NCI-H748 treated with DMSO at 0.1 percent for 48 hours (cell line): Measurements from ENCODE around the gene WARS2.
"Not testable (repeated sequence)": the region's sequence is repeated elsewhere in the genome, so short reads cannot be mapped to it uniquely, and the experiment has no call there.

ENCODE experiments used
- DNase-seq: peaks from one replicate; lab custom pipeline; 2025; lab: John Stamatoyannopoulos, UW

WARS2 gene

DNA sequence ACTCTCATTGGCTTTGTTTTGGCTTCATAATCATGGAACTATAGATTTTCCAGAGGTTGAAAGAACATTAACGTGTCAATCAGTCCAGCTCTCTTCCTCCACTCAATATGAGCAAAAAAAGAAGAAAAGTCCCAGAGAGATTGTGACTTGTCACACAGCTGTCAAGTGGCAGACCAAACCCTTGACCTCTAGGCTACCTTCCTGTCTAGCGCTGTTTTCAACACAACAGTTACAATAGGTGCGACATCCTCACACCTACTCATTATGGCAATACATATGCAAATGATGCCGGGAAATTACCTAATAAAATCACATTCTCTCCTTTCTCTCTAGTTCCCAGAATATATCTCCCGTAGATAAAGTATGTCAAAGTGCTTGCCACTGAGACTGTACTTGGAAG is 1.1 kb downstream of the WARS2 start:
- peak; percentile 34 for DNase-seq

DNA sequence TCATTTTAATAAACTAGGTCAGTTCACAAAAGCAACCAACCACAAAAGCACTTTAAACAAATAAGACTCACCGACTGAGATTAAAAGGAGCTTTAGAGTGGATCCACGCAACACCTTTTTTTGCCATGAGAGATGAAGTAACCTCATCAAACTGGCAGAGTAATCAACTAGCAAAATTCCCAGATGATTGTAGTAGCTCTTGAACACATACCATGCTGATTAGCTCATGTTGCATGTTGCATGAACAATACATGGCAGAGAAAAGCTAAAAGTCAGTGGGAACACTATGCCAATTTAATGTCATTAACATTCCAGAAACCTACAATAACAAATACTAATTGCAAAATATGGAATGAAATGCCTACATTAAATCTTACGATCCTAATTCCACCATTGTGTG is 4.1 kb downstream of the WARS2 start:
- no peak for DNase-seq

DNA sequence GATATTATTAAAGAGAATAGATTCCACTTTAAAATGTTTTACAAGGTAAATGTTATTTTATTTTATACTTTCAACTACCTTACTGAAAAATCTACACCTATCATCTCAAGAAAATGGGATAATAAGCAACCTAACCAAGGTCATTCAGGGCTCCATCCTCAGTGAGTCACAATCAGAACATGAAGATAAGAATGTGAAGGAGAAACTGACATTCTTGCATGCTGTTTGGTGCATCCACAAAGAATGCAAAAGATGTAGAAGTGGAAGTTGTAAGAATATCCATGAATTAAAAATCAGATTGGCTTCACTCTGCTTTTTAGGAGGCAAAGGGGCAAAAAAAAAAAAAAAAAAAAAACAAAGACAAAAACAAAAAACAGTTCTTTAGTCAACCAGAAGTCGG is 6.5 kb downstream of the WARS2 start:
- no peak for DNase-seq

DNA sequence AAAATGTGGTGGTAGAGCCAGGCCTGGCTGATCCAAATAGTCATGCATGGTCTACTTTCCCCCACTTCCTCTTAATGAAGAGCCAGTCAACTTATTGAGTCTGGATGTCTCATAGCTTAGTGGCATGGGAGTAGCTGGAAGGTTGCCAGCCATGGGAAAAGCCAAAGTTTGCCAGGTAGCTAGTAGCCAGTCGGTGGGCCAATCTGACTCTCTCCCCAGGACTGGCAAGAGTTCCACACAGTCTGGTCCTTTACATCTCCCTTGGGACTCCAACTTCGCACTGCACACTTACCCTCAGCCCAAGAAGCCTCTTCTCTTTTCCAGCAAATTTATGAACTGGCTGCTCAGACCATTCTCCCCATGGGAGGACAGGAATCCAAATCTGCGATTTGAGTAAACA is 8.3 kb downstream of the WARS2 start:
- DNase-seq: no peak

DNA sequence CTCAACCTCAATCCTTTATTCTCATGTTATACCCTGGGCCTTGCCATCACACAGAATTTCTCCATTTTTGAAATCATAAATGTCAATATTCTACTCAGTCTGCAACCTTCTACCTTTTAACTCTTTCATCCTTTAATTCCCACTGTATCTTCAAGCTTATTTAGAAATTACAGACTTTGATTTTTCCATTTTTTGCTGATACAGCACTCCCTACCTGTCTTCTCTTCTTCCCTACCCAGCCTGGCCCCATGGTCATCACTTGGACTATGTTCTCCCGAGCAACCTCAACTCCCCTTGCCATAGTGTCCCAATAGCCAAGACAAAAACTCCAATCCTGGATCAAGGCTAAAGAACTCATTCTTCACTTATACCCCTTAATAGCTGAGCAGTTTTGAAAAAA is 14.6 kb downstream of the WARS2 start:
- DNase-seq: no peak

DNA sequence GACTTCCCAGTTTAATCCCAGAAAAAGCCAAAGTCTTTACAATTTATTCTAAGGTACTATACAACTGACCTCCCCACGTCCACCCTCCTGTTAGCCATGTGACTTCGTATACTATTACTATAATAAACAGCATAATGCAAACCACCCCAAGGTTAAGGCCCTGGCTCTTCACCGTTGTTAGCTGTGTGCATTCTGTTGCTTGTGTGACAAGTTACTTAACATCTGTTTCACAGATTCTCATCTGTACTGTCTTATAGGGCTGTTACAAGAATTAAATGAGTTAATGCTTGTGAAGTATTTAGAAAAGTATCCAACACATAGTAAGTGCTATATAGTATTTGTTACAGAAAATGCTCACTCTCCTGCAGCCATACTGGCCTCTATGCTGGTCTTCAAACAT is 15.7 kb downstream of the WARS2 start:
- no peak for DNase-seq

DNA sequence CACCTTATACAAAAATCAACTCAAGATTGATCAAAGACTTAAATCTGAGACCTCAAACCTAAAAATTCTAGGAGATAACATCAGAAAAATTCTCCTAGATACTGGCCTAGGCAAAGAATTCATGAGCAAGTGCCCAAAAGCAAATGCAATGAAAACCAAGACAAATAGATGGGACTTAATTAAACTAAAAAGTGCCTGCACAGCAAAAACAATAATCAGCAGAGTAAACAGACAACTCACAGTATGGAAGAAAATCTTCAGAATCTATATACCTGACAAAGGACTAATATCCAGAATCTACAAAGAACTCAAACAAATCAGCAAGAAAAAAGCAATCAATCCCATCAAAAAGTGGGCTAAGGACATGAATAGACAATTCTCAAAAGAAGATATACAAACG is 18.6 kb downstream of the WARS2 start:
- DNase-seq: not testable (repeated sequence)

DNA sequence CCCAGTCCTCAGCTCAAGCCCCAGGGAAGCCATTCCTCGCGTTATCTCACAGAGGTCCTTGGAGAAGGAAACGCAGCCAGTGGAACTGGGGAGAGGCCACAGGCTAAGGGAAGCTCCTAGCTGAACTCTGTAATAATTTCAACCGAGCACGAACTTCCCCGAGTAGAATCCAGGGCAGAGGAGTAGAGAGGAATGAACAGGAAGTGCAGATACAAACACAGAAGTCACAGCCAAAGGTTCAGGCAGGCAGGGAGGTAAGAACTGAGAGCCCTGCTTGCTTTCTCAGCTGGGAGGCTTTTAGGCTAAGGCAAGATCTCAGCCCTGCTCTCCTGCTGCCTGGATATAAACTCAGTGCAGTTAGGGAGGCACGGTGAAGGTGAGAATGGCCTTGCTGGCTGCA is 23.7 kb downstream of the WARS2 start:
- no peak for DNase-seq

DNA sequence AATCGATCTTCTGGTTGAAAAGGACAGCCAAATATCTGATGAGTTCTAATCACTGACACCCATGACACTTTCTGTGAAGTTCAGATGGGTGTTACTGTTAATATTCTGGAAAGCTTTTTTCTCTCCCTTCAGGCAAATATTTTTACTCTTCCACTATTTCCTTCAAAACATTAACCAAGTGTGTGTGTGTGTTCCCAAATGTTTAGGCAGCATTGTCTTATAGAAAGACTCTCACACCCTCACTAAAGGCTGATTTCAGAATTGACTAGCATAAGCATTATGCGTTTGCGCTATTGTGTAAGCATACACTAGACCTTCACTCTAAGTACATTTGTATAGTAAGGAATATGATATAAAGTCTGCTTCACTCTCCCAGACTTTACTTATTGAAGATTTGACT is 24.7 kb downstream of the WARS2 start:
- DNase-seq: no peak

DNA sequence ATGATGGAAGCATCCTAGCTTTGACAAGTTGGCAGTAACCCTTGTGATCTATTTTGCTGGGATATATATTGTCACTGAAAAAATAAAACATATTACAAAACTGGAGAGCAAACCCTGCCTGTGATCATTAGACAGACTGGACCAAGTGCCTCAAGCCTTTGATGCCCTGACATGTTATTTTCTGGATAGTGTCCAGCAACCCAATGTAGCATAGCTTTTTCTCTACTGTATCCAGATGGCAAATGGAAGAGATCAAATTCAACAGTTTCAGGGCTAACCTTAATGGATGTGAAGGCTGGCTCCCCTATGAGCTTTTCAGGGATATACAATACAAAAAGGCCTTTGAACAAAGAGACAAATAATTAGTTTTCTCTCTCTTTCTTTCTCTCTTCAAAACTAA is 25.1 kb downstream of the WARS2 start:
- no peak for DNase-seq

DNA sequence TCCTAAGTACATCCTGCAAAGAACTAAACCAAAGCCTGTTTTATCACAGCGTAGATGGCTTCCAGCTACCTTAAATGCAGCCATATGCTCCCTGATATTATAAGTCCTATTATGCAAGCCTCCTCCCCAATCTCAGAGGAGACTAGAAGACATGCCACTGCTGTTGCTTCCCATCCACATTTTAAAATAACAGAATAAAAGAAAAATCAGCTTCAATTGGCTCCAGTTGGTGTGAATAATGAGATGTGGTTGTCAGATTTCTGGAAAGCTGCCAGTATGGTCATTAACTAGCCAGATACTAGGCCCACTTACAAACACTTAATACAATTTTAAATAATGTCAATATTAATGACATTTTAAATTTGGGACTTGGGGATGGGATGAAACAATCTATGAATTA is 25.7 kb downstream of the WARS2 start:
- no peak for DNase-seq

DNA sequence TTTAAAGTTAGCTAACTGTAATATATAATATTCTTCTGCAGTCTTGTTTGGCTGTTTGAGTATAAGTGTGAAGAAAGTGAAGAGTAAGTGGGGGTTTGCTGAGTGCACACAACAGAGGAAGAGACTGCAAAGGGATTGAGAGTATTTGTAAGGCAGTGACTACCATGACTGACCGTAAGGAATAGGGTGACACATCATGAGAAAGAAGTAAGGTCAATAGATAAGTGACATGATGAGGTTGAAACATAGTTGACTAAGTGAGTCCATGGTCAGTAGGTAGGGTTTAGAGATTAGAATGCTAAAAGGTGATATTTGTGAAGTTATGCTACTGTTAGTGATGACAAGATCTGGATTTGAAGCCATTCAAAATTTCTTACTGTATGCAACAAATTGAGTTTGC is 27.7 kb downstream of the WARS2 start:
- DNase-seq: no peak

DNA sequence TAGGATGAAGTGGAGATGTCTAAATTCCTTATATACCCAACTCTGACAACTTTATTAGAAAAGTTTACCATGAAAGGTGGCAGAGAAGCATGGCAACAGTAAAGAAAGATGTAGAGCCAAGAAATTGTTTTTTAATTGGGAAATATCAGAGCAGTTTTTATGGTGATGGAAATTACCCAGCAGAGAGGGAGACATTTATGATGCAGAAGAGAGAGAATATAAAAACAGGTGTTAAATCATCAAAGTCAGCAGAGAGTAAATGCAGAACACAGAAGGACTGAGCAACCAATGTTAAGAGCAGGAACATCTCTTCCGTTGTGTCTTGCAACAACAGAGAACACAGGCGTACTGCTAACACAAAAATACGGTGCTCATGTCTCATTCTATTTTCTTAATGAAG is 28.2 kb downstream of the WARS2 start:
- DNase-seq: no peak

DNA sequence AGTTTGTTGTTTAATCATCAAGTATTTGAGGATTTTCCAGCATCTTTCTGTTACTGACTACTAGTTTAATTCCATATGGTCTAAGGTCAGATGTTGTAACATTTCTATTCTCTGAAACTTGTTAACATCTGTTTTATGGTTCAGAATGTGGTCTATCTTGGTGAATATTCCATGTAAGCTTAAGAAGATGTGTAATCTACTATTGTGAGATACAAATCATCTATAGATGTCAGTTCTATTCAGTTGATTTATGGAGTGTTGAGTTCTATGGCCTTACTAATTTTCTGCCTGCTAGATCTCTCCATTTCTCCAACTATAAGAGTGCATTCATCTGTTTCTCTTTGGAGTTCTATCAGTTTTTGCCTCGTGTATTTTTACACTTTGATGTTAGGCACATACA is 31.5 kb downstream of the WARS2 start:
- no peak for DNase-seq

DNA sequence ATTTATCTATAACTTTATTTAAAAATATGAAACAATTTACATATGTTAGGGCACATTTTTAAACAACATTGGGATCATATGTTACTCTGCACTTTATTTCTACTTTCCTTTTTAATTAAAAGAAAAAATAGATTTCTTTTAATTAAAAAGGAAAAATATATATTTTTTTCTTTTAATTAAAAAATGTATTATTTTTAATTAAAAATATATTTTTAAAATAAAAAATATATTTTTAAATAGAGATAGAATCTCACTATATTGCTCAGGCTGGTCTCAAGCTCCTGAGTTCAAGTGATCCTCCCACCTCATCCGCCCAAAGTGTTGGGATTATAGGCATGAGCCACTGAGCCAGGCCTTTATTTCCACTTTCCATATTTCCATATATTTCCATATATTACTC is 36.7 kb downstream of the WARS2 start:
- DNase-seq: no peak

DNA sequence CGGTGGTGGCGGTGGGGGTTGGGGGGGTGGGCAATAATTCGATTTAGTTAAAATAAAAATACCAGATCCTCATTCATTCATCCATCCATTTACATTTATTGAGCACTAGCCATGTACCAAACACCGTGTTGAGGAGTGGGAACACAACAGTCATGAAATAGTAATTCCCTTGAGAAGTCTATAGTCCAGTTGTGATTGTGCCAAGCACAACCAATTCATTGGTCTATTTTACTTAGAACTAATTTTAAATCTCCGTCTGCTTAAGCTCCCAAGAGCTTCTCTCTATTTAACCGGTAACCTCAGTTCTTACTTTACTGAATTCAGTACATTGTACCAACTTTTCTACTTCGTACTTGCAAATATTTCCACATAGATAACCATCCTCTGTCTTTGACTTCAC is 38.4 kb downstream of the WARS2 start:
- DNase-seq: no peak

DNA sequence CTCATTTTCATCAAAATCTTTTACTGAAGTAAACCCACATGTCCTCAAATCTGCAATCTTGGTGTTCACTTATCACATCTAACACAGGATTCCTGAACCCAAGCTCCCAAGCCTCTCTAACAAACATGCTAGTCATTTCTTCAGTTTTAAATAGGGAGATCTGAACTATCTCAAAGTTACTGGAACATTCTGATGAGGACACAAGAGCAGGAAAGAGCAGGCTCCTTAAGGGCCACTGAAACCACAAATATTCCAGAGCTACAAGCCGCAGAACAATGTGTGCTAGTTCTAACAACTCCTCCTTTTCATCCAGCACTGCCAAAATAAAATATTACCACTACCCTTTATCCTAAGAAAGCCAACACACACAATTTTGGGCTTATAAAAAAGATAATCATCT is 38.9 kb downstream of the WARS2 start:
- DNase-seq: no peak

DNA sequence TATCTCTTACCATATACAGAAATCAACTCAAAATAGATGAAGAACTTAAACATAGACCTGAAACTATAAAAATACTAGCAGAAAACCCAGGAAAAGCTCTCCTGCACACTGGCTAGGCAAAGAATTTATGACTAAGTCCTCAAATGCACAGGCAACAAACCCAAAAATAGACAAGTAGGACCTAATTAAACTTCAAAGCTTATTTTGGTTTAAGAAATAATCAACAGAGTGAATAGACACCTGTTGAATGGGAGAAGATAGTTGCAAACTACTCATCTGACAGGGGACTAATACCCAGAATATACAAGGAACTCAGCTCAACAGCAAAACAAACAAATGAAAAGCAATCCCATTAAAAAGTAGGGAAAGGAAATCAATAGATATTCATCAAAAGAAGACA is 40.7 kb downstream of the WARS2 start:
- no peak for DNase-seq

DNA sequence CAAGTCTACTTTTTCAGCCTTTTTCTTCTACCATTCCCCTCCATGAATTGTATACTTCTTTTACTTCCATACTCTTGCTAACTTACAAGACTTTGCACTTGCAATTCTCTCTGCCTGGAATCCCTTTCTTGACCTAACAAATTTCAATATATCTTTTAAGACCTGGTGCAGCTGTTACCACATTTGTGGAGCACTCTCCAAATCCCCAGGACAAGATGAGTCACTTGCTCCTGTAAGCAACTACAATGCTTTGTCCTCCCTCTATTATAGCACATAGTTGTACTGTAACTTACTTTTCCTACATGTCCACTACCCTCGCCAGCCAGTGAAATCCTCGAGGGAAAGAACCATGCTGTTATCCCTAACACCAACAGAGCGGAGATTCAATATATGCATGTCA is 43.1 kb downstream of the WARS2 start:
- DNase-seq: no peak

DNA sequence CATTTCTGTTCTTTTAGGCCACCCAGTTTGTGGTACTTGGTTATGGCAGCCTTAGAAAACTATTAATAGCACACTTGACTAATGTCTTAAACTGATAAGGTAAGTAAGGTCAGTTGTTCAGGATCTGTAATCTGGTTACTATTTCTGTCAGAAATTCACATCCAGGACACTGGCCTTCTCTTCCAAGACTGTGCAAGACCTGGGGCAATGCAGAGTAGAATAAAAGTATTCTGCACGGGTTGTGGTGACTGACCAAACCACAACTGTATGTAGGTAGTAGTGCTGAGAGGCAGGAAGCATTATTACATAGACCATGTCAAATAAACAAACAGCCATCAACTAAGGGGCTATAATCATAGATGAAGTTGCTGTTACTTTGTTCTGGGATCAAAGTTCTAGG is 46.7 kb downstream of the WARS2 start:
- no peak for DNase-seq

DNA sequence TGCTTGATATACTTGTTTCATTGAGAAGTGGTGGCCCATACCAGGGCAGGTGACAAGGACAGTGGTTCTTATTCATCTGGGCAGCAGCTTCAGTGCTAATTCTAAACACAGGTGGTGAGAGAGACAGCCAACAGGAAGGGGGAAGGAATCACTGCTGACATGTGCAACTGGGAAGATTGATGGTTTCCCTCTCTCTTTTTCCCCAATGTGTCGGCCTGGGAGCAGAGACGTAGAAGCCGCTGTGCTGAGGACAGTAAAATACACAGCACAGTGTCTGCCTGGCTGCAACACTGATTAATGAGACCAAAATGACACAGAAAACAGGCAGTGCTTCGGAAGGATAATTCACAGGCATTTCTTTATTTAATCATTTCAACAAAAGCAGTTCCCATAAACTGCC is 48.8 kb downstream of the WARS2 start:
- DNase-seq: no peak

DNA sequence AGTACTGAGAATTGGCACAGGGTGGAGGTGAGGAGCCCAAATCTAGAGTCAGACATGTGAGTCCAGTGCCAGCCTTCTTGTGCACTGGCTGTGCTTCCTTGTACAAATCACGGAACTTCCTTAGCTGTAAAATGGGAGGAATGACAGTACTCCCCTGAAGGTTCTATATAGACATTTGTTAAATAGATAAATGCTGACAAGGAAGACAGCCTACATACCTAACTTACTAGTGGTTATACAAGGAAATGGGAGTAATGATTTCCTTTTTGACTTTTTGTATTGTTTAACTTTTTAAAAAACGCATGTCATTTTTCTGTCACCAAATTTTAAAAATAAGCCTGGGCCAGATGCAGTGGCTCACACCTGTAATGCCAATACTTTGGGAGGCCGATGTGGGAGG is 50.2 kb downstream of the WARS2 start:
- DNase-seq: no peak

DNA sequence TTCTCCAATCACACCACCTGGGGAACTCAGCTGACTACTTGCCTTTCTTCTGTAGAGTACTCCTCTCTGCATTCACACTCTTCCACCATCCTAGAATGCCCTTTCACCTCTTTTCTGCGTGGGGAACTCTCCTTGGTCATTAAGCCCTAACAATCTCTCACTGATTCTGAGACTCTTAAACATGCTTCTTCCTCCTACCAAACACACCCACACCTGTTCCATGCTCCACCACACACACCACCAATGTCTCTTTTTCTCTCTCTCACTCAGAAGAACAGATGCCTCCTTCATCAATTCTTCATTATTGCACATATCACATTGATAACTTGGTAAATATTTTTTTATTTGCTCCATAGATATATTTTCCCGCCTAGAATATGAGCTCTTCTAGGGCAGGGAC is 53.6 kb downstream of the WARS2 start:
- no peak for DNase-seq

DNA sequence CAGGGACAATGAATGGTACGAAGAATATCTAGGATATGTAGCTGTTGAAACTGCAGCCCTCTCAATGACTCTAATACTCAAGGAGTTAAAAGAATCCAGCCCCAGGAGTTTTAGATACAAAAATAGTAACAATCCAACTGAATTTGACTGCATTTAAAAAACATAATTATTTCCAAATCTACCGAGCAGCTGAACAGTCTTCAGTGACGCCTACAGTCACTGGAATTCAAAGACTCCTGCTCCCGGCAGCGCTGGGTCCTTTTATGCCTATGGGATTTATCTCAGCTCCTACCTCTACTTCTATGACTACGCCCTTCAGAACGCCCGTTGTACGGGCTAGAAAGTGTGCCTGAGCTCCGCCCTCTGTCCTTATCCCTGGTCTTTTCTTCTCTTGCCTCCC is 55.7 kb downstream of the WARS2 start:
- no peak for DNase-seq

DNA sequence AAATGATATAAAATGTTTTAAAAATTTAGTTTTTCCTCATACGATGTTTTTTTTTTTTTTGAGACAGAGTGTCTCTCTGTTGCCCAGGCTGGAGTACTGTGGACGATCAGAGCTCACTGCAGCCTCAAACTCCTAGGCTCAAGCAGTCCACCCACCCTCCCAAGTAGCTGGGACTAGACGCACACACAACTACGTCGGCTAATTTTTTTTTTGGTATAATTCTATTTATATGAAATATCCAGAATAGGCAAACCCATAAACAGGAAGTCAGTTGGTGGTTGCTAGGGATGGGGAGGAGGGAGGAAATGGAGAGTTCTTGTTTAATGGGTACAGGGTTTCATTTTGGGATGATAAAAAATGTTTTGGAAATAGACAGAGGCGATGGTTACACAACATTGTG is 56.5 kb downstream of the WARS2 start:
- no peak for DNase-seq

DNA sequence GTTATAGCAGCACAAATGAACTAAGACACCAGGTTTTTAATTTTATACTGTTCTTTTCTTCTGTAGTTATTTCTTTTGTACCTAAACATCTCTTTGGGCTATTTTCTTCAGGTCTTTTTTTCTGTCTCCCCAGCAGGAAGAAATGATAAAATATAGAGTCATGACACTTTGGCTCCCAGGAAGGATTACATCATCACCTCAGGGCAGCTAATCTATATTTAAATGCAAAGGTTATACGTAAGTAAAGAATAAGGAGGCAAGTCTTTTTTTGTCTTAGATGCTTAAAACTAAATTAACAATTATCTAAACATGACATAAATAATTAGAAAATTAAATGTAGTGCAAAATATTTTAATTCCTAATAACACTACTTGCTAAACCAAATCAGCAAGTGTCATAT is 57.0 kb downstream of the WARS2 start:
- DNase-seq: no peak
